B cell (primary cell): ENCODE data around the gene SFXN4. TPM values are rescaled to one million over a fixed set of nuclear protein-coding genes. Genes with fewer than 3 reads are reported as not detected.

Source experiments
- ATAC-seq: fragments of 200-7000 bp; cut with Tn5 transposase; one replicate; pipeline ENCODE4 v1.10.0; 2021; ENCODE audit warnings: low read depth, mild to moderate bottlenecking, moderate number of reproducible peaks, moderate library complexity
- CTCF ChIA-PET: fragments of 350-600 bp; sonication (Branson Sonifier 250); formaldehyde crosslinking; loops from one replicate; lab custom pipeline; 2021; ENCODE audit warnings: antibody characterized with exemption, inconsistent platforms; lab: Charles Lee
- POLR2A ChIA-PET: fragments of 350-600 bp; sonication (Branson Sonifier 250); formaldehyde crosslinking; loops from one replicate; lab custom pipeline; 2021; ENCODE audit warnings: antibody characterized with exemption; lab: Charles Lee
- DNase-seq: peaks from one replicate; pipeline ENCODE4 v3.0.0; 2013
- H2AFZ ChIP-seq: 2 replicates; pipeline ENCODE4 v1.6.1; 2012; ENCODE audit warnings: mild to moderate bottlenecking, low read depth, low read length; ENCODE audit not compliant: insufficient read depth, poor library complexity, severe bottlenecking
- H3K27ac ChIP-seq, 2 donors: 1 replicate in 1 of 2; 2 replicates in 1 of 2; pipeline ENCODE4 v1.5.1; 2012 to 2013; ENCODE audit warnings: low read length in 2 of 2, mild to moderate bottlenecking in 2 of 2, moderate library complexity in 1 of 2
- H3K27me3 ChIP-seq, 4 experiments: fragments of 200-600 bp in 1 of 4; sonication (generic) in 1 of 4; replicated peaks in 1 of 4; 1 replicate in 2 of 4; 2 replicates in 2 of 4; pipeline versions ENCODE4 v1.6.1 to v1.7.0; 2013 to 2016; ENCODE audit warnings: low read length in 3 of 4, mild to moderate bottlenecking in 2 of 4, mixed read lengths in 1 of 4, moderate library complexity in 1 of 4; ENCODE audit not compliant: insufficient read depth in 4 of 4, control insufficient read depth in 3 of 4; ENCODE audit errors: control extremely low read depth in 1 of 4
- H3K36me3 ChIP-seq, 2 experiments: replicated peaks in 1 of 2; 1 replicate in 1 of 2; 2 replicates in 1 of 2; pipeline versions ENCODE4 v1.6.1 to v1.7.1; 2013; ENCODE audit warnings: low read length in 1 of 2; ENCODE audit not compliant: insufficient read depth in 2 of 2, control insufficient read depth in 1 of 2; ENCODE audit errors: control extremely low read depth in 1 of 2, extremely low read depth in 1 of 2
- H3K4me1 ChIP-seq, 2 donors: fragments of 200-600 bp in 1 of 2; sonication (generic) in 1 of 2; 1 replicate in 1 of 2; 2 replicates in 1 of 2; pipeline versions ENCODE4 v1.5.1 to v1.6.1; 2013 to 2017; ENCODE audit warnings: low read length in 2 of 2; ENCODE audit not compliant: control insufficient read depth in 2 of 2, insufficient read depth in 2 of 2
- H3K4me2 ChIP-seq: replicated peaks from 2 replicates; pipeline ENCODE3; 2012; ENCODE audit warnings: mild to moderate bottlenecking, low read depth, low read length; ENCODE audit not compliant: poor library complexity, severe bottlenecking
- H3K4me3 ChIP-seq, 5 experiments: fragments of 200-600 bp in 1 of 5; sonication (generic) in 1 of 5; 1 replicate in 3 of 5; 2 replicates in 2 of 5; pipeline versions ENCODE4 v1.5.1 to v1.7.0; 2011 to 2016; ENCODE audit warnings: low read length in 4 of 5, mild to moderate bottlenecking in 4 of 5, low read depth in 2 of 5, control low read depth in 1 of 5, moderate library complexity in 1 of 5; ENCODE audit not compliant: insufficient read depth in 1 of 5; ENCODE audit errors: control extremely low read depth in 1 of 5, extremely low read depth in 1 of 5
- H3K79me2 ChIP-seq: fragments of 200-600 bp; sonication (generic); one replicate; pipeline ENCODE4 v1.6.0; 2016; ENCODE audit warnings: low read length; ENCODE audit not compliant: control insufficient read depth, insufficient read depth
- H3K9ac ChIP-seq: fragments of 200-600 bp; sonication (generic); 2 replicates; pipeline ENCODE4 v1.6.1; 2017; ENCODE audit warnings: mild to moderate bottlenecking, low read length, moderate library complexity
- H3K9me3 ChIP-seq, 3 donors: one replicate each; pipeline versions ENCODE4 v1.6.1 to v1.7.1; 2013; ENCODE audit warnings: low read length in 2 of 3; ENCODE audit not compliant: control insufficient read depth in 2 of 3, insufficient read depth in 1 of 3; ENCODE audit errors: control extremely low read depth in 1 of 3
- H4K20me1 ChIP-seq: 2 replicates; pipeline ENCODE4 v1.6.0; 2012; ENCODE audit warnings: mild to moderate bottlenecking, low read length; ENCODE audit not compliant: insufficient read depth, control insufficient read depth, poor library complexity, severe bottlenecking
- H3K27ac Mint-ChIP-seq: one replicate; pipeline ENCODE4 v1.8.0; 2021; ENCODE audit warnings: mixed read lengths
- H3K27me3 Mint-ChIP-seq: one replicate; pipeline ENCODE4 v1.8.0; 2021; ENCODE audit warnings: mixed read lengths
- H3K4me1 Mint-ChIP-seq: one replicate; pipeline ENCODE4 v1.8.0; 2021; ENCODE audit warnings: mixed read lengths
- H3K4me3 Mint-ChIP-seq: one replicate; pipeline ENCODE4 v1.8.0; 2021; ENCODE audit warnings: mixed read lengths
- H3K9me3 Mint-ChIP-seq: one replicate; pipeline ENCODE4 v1.8.0; 2022; ENCODE audit warnings: mixed read lengths; ENCODE audit not compliant: insufficient read depth
- CTCF ChIP-seq: fragments of 200-600 bp; IDR thresholded peaks from one replicate; pipeline ENCODE4 v1.8.0; 2022; ENCODE audit warnings: antibody characterized with exemption, mild to moderate bottlenecking
- EZH2 ChIP-seq: IDR thresholded peaks from 2 replicates; pipeline ENCODE4 v1.6.1; 2012; ENCODE audit warnings: borderline replicate concordance, low read depth, mild to moderate bottlenecking, moderate library complexity, low read length; ENCODE audit not compliant: insufficient read depth, poor library complexity, severe bottlenecking
- WGBS: methylation state at CpG from one replicate; pipeline ENCODE4 v1.1.5; 2013; ENCODE audit warnings: missing lambda C conversion rate; ENCODE audit not compliant: insufficient coverage; 5-methylcytosine and 5-hydroxymethylcytosine counted together
- intact Hi-C: fragments of 100-400 bp; cut with micrococcal nuclease; formaldehyde crosslinking; loops from one replicate; pipeline ENCODE4 v1.10.0; 2022
- polyA plus RNA-seq: library from polyadenylated mRNA; depleted of rRNA; stranded (reverse); fragments of >200 nt; gene quantifications from 2 replicates; pipeline ENCODE4 v1.2.3, GENCODE V29; 2012
- total RNA-seq, 2 donors: library from RNA; stranded (reverse); fragments of 120-200 nt in 1 of 2; gene quantifications; 1 replicate in 1 of 2; 2 replicates in 1 of 2; pipeline versions ENCODE4 v1.2.3 to v1.2.4, GENCODE V29; 2013 to 2022

SFXN4 gene
- total and polyA plus RNA-seq, 2 donors (not counting 1 experiment from before 2014, with no cell fraction given) = 9.8 to 15.4 TPM

GRCh38 chr10:119139464-119140067 is 25.9 kb downstream of the SFXN4 start:
- Histone ChIP-seq H3K79me2 (no peaks in the 10 kb centered on the region), H3K27me3 (no peaks in the 10 kb centered on the region), H4K20me1 (no peaks in the 10 kb centered on the region), H3K9me3 (no peaks in the 10 kb centered on the region), H3K9ac (no peak overlapping the region), H3K4me3 (no peak overlapping the region), H3K27ac (no peak overlapping the region), H3K36me3 (peaks cover 0 to 2% of the 10 kb centered on the region in 2 experiments), H3K4me1 (no peaks in the 10 kb centered on the region), H3K4me2 (no peak overlapping the region), H2AFZ (no peak overlapping the region)
- intact Hi-C loops = loop anchor here (2.0 kb wide), 1 partner anchor 403 kb away; the partner anchor contains the start of gene RGS10
- DNase-seq (peak; percentile 46), ATAC-seq (peak; percentile 68)
- ChIA-PET CTCF (interaction anchor here (1.0 to 1.6 kb wide), 6 partner anchors 60 to 404 kb away, joined by 3 to 6 read pairs (median 4); no protein-coding TSS in a partner anchor), POLR2A (interaction anchor here (0.5 kb wide), 1 partner anchor 439 kb away, joined by 5 read pairs; no protein-coding TSS in a partner anchor)
- H3K4me1 Mint-ChIP-seq = peaks cover 4% of the 10 kb centered on the region
- TF ChIP-seq EZH2 = no peak
- TF ChIP-seq CTCF = peak; percentile 46
- H3K27ac Mint-ChIP-seq = peak overlapping the region; percentile 23
- H3K9me3 Mint-ChIP-seq = no peaks in the 10 kb centered on the region
- WGBS = 93% methylated on average over 13 of the region's 13 CpGs
- no peaks in the 10 kb centered on the region for H3K27me3 Mint-ChIP-seq
- H3K4me3 Mint-ChIP-seq = no peak overlapping the region
